Activated CD4-positive, CD25-positive, alpha-beta regulatory T cell treated with anti-CD3 and anti-CD28 coated beads, Interleukin-2, amount 50 U/mL, for 72 hours (primary cell): ENCODE measurements around the gene CDK14.

Source experiments
- DNase-seq: peaks from one replicate; pipeline ENCODE4 v3.0.0; 2021

Gene CDK14

DNA sequence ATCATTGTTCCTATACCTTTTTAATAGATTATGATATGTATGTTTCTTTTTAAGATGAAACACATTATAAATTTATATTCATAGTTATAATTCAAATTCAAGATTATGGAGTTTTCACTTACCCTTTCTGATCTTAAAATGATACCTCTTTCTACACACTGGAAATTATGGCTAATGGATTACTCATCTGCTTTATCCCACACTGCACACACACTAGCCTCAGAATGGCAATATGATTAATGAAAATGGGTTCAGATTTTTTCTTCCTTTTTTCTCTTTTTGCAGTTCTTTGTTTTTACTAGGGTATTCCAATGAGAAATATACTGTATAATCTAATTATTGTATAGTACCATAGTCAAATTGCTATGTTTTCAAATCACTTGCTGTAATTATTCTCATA lies 585.8 kb downstream of the CDK14 start:
- DNase-seq: no peak

DNA sequence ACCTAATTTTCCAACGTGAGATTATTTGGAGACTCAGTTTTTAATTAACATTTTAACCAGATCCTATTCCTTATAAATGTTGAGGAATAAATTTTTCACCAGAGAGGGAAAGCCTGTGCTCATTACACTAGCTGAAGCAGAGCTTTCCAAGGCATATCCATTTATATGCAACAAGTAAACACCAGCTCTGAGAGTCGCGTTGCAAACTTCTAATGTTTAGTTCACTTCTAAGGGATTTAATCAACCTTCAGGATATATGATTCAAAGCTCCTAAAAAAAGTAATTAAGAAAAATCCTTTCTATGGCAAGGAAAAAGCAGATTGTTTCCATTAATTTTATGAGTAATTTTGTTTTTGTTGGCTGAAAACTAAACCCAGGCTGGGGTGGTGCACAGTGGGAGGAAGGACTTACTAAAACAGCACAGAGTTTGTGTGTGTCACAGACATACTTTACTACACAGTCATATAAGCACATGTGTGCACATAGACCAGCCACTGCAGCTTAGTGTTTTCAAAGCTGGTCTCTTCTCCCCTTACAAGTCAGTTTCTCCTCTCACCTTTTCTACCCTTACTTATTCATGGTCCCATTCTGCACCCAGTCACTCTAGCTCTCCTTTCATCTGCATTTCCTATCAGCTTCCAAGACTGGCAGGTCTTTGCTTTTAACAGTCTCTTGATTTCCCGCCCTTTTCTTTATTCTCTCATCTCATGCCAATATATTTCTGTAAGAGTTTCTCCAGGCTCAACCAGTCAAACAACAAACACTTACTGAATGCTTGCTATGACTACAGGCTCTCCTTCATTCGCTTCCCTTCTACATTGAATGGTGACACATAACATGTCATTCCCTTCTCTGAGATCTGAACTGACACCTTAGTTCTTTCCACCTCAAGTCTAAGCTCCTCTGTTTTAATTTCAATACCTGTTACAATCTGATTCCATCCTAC lies 587.0 kb downstream of the CDK14 start:
- no peak for DNase-seq

DNA sequence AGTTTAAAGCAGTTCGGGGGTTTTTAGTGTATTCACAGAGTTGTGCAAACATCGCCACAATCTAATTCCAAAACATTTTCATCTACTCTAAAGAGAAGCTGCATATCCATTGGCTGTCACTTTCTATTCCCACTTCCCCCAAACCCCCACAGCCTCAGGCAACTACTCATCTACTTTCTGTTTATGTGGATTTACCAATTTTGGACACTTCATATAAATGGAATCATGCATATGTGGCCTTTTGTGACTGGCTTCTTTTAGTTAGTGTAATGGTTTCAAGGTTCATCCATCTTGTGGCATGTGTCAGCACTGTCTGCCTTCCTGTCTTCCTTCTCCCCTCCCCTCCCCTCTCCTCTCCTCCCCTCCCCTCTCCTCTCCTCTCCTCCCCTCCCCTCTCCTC lies 589.6 kb downstream of the CDK14 start:
- DNase-seq: no peak

DNA sequence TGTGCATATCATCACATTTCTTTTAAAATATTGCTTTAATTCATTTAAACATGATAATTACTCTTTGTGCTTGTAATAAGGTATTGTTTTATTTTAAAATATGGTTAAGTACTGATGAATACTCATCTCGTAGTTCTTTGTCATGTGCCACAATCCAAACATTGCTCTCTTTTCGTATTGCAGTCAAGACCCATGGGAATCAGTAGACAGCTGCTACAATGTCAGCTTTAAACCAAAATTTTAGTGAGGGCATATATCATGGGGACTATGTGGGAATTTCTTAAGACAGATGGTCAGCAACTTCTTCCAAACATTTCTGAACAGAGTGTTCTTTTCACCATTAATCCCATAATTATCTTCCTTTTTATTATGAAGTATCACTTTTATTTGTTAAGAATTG lies 590.9 kb downstream of the CDK14 start:
- DNase-seq: no peak

DNA sequence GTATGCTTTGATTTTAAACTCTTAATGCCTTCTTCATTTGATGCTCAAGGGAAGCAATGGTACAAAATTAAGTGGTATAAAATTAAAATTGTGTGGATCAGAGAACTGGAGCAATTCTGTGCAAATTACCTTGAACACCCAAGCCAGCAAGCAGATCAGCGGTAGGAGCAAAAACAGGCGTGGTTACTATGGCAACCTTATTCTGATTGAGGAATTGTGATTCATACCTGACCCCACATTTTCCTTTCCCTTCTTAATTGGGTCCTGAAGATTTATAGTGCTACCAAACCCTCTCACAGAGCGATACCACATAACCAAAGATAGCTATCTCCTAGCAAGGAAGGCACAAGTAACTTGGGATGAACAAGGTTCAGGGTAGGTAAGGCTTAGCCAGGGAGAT lies 595.6 kb downstream of the CDK14 start:
- no peak for DNase-seq

DNA sequence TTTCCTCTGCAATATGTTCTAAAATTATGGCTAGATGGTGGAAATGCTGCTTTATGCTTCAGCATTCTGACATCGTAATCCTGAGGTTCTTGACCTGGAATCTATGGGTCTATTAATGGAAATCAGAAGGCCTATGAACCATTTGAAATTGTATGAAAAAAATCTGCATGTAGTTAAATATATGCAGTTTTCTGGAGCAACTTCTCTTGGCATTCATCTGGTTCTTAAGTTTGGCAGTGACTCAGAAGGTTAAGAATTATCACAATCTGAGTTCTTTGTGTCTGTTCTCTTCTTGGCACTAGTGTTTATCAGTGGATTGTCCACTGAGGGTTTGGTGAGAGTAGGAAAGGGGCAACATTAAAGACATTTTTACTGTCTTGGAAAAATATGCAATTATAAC lies 597.0 kb downstream of the CDK14 start:
- DNase-seq: no peak

DNA sequence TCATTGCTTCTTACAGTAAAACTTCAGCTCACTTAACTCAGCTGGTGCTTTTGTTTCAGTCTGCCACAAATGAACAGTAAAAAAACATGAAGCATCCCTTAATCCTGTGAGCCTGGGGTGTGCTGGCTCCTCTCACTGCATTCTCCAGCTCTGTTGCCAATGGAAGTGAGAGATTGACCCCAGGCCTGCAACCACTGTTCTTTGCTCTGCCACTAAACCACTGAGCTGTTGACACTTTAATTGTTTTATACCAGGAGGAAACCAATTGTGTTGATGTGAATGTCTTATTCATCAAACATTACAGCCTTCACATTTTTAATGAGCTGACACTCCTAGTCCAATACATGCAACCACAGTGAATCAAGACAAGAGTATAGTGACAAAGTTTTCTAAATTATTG lies 598.7 kb downstream of the CDK14 start:
- DNase-seq: no peak

DNA sequence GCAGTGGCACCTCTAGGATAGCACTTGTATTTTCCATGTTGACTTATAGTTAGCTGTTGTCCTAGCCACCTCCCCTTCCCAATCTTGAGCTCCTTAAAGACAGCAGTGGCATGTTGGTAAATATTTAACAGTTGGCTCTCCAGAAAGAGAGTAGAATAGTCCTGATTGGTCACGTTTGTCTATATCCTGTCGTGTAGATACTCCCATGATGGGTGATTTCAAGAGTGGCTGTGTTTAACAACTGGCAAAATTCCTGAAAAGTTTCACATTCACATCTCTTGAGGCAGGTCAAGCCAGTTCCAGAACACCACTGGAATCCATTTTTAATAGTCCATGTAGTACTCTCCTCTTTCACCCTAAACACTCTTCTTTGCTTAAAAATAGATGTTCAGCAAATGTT lies 599.9 kb downstream of the CDK14 start:
- DNase-seq: no peak

DNA sequence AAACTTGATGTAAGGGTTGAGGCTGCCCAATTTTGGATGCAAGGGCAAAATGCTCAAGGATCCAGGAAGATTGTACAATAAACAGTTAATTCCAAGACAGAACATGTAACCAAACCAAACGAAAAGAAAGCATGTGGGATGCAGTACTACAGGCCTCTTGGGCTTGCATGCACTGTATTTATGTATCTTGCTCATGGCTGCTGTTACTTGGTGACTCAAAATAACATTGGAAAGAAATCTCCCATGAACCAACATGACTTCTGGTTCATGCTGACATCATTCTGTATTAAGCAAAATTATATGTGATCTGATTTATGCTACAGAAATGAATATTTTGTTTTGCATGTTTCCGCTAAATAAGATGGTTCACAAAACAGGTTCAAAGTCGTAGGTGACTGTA lies 602.2 kb downstream of the CDK14 start:
- no peak for DNase-seq

DNA sequence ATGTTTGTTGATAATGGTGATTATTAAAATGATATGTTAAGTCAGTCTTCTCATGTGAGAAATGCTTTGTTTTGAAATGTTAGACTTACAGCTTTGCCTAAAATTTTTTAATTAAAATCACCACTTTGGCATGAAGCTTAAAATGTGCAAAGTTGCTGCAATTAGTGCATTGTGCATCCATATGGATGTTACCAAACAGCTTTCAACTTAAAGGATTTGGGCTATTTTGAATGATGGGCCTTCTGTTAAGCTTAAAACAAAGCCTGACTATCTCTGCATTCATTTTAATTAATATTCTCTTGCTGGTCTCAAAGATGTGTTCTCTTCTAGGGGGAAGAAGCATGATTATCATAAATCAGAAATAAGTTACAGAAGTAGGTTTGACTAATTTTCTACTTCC lies 603.5 kb downstream of the CDK14 start:
- DNase-seq: no peak

DNA sequence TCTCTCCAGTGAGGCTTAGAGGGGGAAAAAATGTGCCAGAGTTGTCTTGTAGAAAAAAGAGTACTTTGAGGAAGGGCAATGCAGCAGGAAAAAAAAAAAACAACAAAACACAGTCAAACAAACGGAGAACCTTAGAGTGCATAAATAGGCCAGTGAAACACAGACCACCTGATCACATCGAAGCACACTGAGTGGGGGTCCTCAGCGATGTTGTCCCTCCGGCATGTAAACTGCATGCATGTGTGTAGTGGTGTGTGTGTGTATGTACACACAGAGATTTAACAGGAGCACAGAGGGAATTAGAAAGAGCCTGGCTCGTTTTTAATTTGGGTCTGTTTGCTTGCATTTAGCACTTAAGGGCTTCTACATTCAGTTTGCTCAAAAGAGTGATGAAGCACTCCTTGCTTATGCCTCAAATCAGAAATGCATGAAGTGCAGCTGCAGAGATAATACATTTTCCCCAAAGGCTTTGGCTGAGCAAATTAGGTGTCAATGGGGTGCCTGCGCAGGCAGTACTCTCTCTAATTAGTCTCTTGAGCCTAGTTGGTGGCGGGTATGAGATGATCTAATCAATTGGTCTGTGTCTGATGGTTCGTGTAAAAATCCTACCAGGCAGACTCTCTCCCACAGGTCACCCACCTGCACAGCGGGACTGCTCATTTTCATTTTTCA lies 605.5 kb downstream of the CDK14 start:
- no peak for DNase-seq

DNA sequence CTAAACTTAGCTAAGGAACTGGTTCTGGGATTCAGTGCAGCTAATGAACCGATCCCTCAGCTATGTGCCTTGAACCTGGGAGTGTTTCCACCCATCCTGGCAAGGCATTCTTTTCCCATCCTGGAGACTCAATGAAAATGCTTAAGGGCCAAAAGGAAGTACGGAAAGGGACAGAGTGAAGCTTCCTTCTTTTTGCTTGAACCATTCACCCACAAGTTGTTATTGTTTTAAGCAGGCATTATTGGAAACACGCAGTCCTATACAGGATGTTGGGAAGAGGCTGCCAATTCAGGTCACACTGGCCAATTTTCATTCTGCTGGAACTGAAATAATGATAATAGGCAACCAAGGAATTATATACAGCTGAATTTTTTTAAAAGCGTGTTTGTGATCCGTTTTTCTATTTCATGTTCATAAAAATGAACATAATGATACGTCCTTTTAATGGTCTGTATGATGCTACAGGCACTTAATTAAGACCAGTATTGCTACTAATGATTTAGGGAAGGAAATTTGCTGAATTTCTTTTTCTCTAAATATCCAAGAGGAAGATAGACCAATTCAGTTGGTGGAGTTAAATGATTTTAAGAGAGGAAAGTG lies 610.3 kb downstream of the CDK14 start:
- DNase-seq: no peak

DNA sequence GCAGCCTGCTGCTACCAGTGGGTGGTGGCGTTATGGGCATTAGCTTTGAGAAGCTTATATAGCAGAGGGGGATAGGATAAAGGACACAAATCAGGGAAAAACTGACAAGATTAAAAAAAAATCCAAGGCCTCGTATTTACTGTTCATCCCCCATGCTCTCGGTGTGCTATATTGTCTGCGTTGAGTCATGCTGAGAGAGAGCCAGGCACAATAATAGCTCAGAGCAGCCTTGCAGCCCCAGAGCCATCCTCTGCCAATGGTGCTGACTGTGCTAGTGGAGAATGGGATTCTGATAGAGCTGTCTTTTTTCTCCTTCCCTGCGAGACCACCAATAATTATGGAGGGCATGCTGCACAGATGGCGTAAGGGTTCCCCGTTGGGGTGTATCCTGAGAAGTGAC lies 616.5 kb downstream of the CDK14 start:
- DNase-seq: no peak

DNA sequence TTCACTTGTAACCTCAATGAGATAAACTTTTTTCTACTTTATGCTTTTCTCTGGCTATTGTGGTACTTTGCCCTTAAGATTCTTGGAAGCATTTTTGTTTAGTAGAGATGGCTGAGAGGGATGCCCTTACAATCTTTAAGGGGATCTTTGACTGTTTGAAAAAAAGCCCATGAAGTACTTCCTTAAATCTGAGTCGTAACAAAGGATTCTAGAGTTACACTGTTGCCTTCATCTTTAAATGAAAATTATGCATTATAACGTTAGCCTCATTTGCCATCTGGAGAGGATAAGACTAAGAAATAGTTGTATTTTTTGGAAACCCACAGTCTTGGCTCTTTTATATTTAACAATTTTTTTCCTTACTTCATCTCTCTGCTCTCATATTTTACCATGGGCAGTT lies 630.3 kb downstream of the CDK14 start:
- DNase-seq: no peak

DNA sequence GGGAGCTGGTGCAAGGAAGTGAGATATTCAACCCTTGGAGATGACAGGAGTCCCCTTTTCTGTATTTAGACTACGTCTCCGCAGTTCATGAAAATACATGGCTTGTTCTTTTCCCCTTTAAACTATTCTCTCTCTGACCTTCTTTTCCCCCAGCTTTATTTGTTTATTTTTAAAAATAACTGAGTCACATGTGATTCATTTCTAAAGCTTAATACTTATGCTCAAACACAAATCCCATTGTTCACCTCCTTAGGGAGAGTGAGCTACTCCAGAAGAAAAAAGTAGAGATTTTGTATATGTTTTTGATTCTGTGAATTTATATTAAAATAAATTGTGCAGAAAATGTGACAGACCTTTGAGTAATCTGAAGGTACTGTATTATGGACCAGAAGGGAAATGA lies 632.2 kb downstream of the CDK14 start:
- DNase-seq: no peak

DNA sequence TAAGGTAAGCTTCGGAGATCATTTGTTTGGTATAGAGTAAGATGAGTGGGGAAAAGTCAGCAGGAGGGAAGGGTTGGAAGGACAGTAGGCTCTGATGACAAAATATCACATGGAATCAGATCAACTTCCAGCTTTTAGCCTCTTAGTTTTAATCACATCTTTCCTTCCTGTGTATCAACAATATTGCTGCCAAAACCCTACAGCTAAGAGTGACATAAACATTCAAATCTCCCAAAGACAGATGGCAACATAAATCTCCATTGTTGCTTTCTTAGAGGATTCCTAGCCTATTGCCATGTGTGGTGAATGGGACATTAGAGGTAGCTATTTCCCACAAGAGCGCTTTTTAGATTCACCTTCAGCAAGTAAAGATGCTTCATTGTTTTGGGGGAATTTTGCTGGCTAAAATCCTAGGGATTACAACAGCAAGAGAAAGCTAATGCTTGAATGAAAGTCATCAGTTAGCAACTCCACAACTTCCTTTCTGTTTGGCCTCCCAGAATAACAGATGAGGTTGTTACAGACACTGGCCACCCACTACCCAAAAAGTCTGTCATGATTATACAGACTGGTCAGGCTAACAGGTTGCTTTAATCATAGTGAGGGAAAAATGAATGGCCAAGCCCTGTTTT lies 632.9 kb downstream of the CDK14 start:
- no peak for DNase-seq

DNA sequence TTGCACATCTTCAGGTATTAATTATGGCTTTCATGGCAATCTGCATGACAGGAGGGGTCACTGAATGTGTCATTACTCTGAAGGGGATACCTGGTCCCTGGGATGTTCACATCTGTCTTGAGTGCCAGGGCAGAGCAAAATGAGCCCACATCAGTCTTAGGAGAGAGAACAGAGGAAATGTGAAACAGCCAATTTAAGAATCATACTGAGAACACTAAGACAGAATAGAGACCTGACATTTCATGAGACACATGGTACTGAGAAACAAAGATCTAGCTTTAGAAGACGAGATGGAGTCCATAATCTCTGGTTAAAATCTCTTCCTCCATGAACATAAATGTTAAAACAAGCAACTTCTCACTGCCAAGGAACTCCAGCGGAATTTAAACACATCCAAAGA lies 634.0 kb downstream of the CDK14 start:
- no peak for DNase-seq

DNA sequence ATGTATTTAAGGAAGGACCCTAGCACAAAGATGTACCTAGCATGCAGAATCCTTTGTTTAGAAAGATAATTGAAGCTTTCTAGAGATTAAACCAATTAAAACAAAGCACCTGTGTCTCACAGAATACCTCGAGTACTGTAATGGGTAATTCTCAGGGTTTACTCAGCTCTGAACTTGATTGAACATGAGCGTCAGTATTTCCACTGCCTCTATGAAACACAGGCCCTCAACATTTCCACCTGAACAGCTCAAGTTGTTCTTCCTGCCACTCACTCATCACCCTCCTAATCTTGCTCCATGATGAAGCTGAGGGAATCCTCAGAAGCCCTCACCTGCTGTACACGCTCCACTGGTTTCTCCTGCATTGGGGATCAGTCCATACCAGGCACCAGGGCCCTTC lies 634.4 kb downstream of the CDK14 start:
- no peak for DNase-seq

DNA sequence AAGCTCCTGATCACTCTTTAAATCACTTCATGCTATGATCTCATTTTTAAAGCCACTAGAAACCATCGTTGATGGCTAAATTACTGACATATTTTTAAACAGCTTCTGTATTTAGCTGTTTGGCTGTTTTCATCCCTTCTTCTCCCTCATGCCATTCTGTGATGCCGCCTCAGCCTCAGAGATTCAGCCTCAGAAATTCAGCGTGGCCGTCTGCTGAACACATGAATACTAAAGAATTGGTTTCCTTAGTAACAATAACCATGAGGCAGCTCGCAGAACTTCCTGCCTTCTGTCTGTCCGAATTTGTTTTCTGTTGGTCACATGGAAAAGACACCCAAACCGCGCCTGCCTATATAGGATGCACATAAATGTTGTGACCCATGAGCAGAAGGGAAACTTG lies 637.1 kb downstream of the CDK14 start:
- no peak for DNase-seq

DNA sequence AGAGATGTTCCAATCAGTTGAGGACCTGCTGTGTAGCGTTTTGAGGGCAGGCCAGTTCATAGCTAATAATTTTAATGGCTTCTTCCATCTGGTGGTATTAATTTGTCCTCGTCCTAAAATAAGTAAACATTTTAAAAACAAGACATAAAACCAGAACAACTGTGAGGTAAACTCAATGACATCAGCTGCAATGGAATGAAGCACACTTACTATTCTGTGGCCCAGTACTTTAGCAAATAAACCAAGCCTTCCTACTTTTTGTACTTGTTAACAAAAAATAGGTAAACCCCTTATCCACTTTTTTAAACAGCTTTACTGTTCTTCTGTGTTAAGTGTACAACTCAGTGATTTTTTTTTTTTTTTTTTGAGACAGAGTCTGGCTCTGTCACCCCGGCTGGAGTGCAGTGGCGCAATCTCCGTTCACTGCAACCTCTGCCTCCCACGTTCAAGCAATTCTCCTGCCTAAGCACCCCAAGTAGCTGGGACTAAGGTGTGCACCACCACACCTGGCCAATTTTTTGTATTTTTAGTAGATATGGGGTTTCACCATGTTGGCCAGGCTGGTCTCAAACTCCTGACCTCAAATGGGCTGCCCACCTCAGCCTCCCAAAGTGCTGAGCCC lies 639.2 kb downstream of the CDK14 start:
- DNase-seq: no peak

DNA sequence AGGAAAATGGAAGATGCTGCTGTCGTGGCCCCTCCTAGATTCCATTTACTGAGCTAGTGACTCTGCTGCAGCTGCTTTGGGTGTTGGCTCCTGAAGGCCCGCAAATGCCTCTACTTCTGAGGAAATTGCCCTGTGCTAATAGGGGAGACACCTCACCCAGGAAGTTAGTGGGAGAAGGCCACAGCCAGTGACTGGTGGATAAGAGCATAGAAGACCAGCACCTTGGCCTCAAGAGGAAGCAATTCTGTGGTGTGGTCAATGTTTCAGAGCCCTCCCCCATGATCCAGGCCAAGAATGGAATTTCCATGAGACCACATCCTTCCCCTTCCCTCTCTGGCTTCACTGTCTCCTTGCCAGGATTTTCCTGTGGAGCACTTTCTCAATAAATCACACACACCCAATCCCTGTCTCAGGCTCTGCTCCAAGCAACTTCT lies 643.1 kb downstream of the CDK14 start:
- no peak for DNase-seq

DNA sequence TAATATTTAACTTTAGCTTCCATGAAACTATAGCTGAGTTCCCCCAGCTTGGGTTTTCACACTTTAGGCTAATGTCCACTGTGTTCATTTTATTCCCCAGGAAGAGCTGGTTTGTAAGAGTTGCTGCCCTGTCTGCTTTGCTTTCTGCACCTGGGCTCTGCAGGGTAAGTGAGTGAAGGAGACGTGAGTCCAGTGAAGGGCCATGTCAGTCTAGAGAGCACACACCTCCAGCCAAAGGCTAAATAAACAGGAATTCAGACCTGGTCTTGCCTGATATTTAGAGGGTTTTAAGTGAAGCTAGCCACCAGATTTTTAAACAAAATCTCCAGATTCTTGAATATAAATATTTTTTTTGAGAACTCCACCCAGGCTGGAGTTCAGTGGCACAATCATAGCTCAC lies 643.7 kb downstream of the CDK14 start:
- DNase-seq: no peak

DNA sequence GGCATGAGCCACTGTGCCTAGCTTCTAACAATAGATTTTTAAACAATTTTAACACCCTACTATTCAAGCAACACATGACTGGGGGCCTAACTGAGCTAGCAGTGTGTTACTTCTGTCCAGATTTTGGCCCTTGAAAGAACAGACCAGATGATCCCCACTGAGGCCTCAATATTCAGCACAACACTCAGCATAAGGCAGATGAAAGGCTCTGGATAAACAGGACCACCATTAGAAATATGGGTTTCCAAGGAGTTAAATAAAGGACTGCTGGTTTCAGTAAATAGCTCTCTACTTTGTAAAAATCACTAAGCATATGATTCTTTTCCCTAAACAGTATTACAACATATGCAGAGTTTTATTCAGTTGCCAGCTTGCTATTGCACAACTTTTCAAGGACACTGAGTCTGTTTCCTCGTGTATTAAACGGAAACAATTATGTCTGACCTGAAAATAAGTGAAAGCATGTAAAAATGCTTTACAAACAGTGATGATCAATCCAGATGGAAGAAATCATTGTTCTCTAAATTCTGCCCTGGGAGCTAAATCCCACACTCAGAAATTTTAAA lies 644.3 kb downstream of the CDK14 start:
- no peak for DNase-seq
